HEK293 (cell line): ENCODE data around the gene SLIT1.

Experiments
- CTCF ChIP-seq: fragments of 450-650 bp; formaldehyde crosslinking; IDR thresholded peaks from 2 replicates; pipeline ENCODE4 v1.5.1; 2016; ENCODE audit warnings: missing biosample characterization, missing genetic modification characterization
- ZNF140 ChIP-seq: fragments of 450-650 bp; formaldehyde crosslinking; IDR thresholded peaks from 2 replicates; pipeline ENCODE4 v1.5.1; 2016; ENCODE audit warnings: missing biosample characterization, missing genetic modification characterization

- TF ChIP-seq ZNF140 (tag by site-specific recombination) (no peak), CTCF (tag by site-specific recombination) (no peak)
Measured at GRCh38 chr10:97096261-97097083, 89.3 kb downstream of the SLIT1 start.
